Smooth muscle cell (in vitro differentiated cells): ENCODE data around the gene EGLN1. TPM values are rescaled to one million over a fixed set of nuclear protein-coding genes. Genes with fewer than 3 reads are reported as not detected.

Experiments
- DNase-seq: peaks from one replicate; lab custom pipeline; 2025; ENCODE audit not compliant: unreplicated experiment; lab: John Stamatoyannopoulos, UW
- H2AFZ ChIP-seq: fragments of 200-600 bp; sonication (generic); 2 replicates; pipeline ENCODE4 v1.6.0; 2016; ENCODE audit warnings: antibody characterized with exemption, low read depth, mild to moderate bottlenecking
- H3F3A ChIP-seq: fragments of 200-600 bp; sonication (generic); 2 replicates; pipeline ENCODE4 v1.6.0; 2017; ENCODE audit warnings: antibody characterized with exemption, low read depth
- H3K27ac ChIP-seq: fragments of 200-600 bp; sonication (generic); 2 replicates; pipeline ENCODE4 v1.5.1; 2016; ENCODE audit warnings: low read depth, mild to moderate bottlenecking
- H3K27me3 ChIP-seq: fragments of 200-600 bp; sonication (generic); 2 replicates; pipeline ENCODE4 v1.6.1; 2016; ENCODE audit warnings: low read depth, mild to moderate bottlenecking
- H3K36me3 ChIP-seq: fragments of 200-600 bp; sonication (generic); 2 replicates; pipeline ENCODE4 v1.5.1; 2016; ENCODE audit warnings: low read depth
- H3K4me1 ChIP-seq: fragments of 200-600 bp; sonication (generic); 2 replicates; pipeline ENCODE4 v1.5.1; 2016; ENCODE audit warnings: low read depth
- H3K4me2 ChIP-seq: fragments of 200-600 bp; sonication (generic); 2 replicates; pipeline ENCODE4 v1.6.0; 2016; ENCODE audit warnings: mild to moderate bottlenecking
- H3K4me3 ChIP-seq: fragments of 200-600 bp; sonication (generic); 2 replicates; pipeline ENCODE4 v1.5.1; 2016; ENCODE audit warnings: mild to moderate bottlenecking
- H3K79me2 ChIP-seq: fragments of 200-600 bp; sonication (generic); 2 replicates; pipeline ENCODE4 v1.6.0; 2016; ENCODE audit warnings: low read depth, mild to moderate bottlenecking
- H3K9ac ChIP-seq: fragments of 200-600 bp; sonication (generic); 2 replicates; pipeline ENCODE4 v1.6.0; 2016; ENCODE audit warnings: low read depth
- H3K9me3 ChIP-seq: fragments of 200-600 bp; sonication (generic); replicated peaks from 2 replicates; pipeline ENCODE4 v1.5.1; 2016; ENCODE audit warnings: low read depth
- H4K20me1 ChIP-seq: fragments of 200-600 bp; sonication (generic); 2 replicates; pipeline ENCODE4 v1.6.0; 2016; ENCODE audit warnings: low read depth
- CTCF ChIP-seq: fragments of 200-600 bp; sonication (generic); IDR thresholded peaks from 2 replicates; pipeline ENCODE4 v1.5.1; 2017; ENCODE audit warnings: borderline replicate concordance, mild to moderate bottlenecking, antibody characterized with exemption; ENCODE audit not compliant: insufficient read depth, poor library complexity, severe bottlenecking
- WGBS: methylation state at CpG from one replicate; pipeline ENCODE4 v1.1.7; 2016; ENCODE audit warnings: low lambda C conversion rate; 5-methylcytosine and 5-hydroxymethylcytosine counted together
- polyA plus RNA-seq: library from polyadenylated mRNA; unstranded; fragments of >200 nt; fragmentation: Nextera tagmentation; extraction: Ambion mirVana; gene quantifications from 2 replicates; pipeline ENCODE4 v1.2.1, GENCODE V29; 2016
- total RNA-seq: library from RNA; depleted of rRNA; stranded (reverse); fragments of >200 nt; gene quantifications from 2 replicates; pipeline ENCODE4 v1.2.3, GENCODE V29; 2014

Gene EGLN1
- total and polyA plus RNA-seq, 2 experiments from 2014 or later = 15.7 to 36.8 TPM

GRCh38 chr1:231390071-231390470 is 32.0 kb downstream of the EGLN1 start:
- H3K79me2 ChIP-seq = peaks cover 82% of the 10 kb centered on the region
- H3K4me2 ChIP-seq = peak overlapping the region; percentile 12
- H3K27ac ChIP-seq = peak overlapping the region; percentile 77
- peaks cover 6% of the 10 kb centered on the region for H3F3A ChIP-seq
- H3K27me3 ChIP-seq = no peaks in the 10 kb centered on the region
- peaks cover 4% of the 10 kb centered on the region for H3K4me1 ChIP-seq
- WGBS = 26% methylated on average over 2 of the region's 2 CpGs
- H2AFZ ChIP-seq = no peak overlapping the region
- TF ChIP-seq CTCF = no peak
- H3K36me3 ChIP-seq = no peaks in the 10 kb centered on the region
- peak overlapping the region; percentile 50 for H3K9ac ChIP-seq
- no peak for DNase-seq
- no peak overlapping the region for H3K4me3 ChIP-seq
- peaks cover 31% of the 10 kb centered on the region for H4K20me1 ChIP-seq
- no peaks in the 10 kb centered on the region for H3K9me3 ChIP-seq

- Histone ChIP-seq H3K27me3 (no peaks in the 10 kb centered on the region), H3K4me3 (no peak overlapping the region), H3K79me2 (peaks cover 94% of the 10 kb centered on the region), H4K20me1 (peaks cover 51% of the 10 kb centered on the region), H3K4me1 (no peaks in the 10 kb centered on the region), H2AFZ (no peak overlapping the region), H3K27ac (peak overlapping the region; percentile 77), H3K4me2 (peak overlapping the region; percentile 19), H3K9me3 (no peaks in the 10 kb centered on the region), H3K36me3 (no peaks in the 10 kb centered on the region), H3K9ac (no peak overlapping the region), H3F3A (no peaks in the 10 kb centered on the region)
- DNase-seq = no peak
- no peak for TF ChIP-seq CTCF
- WGBS = 51% methylated on average over 5 of the region's 5 CpGs
These were observed 34.1 kb downstream of the EGLN1 start for GRCh38 chr1:231387770-231388669.

GRCh38 chr1:231386466-231386865 is 35.6 kb downstream of the EGLN1 start:
- Histone ChIP-seq H3K27me3 (no peaks in the 10 kb centered on the region), H3K79me2 (peaks cover 92% of the 10 kb centered on the region), H3K27ac (no peak overlapping the region), H3K4me1 (no peaks in the 10 kb centered on the region), H3F3A (no peaks in the 10 kb centered on the region), H3K4me3 (no peak overlapping the region), H3K9me3 (no peaks in the 10 kb centered on the region), H3K36me3 (no peaks in the 10 kb centered on the region), H3K9ac (no peak overlapping the region), H2AFZ (no peak overlapping the region), H3K4me2 (no peak overlapping the region), H4K20me1 (peaks cover 66% of the 10 kb centered on the region)
- no peak for TF ChIP-seq CTCF
- DNase-seq = no peak

- no peak for DNase-seq
- 90% methylated on average over 2 of the region's 2 CpGs for WGBS
- Histone ChIP-seq H3K4me2 (no peak overlapping the region), H3K9me3 (no peaks in the 10 kb centered on the region), H3K27ac (no peak overlapping the region), H3K9ac (no peak overlapping the region), H3K79me2 (peaks cover 92% of the 10 kb centered on the region), H4K20me1 (peaks cover 77% of the 10 kb centered on the region), H3K4me1 (no peaks in the 10 kb centered on the region), H3F3A (no peaks in the 10 kb centered on the region), H3K4me3 (no peak overlapping the region), H3K36me3 (no peaks in the 10 kb centered on the region), H2AFZ (no peak overlapping the region), H3K27me3 (no peaks in the 10 kb centered on the region)
- no peak for TF ChIP-seq CTCF
These were observed 36.7 kb downstream of the EGLN1 start for GRCh38 chr1:231385416-231385748.
